Lung (tissue), 12 donors: Measurements from ENCODE around the gene KRTAP10-5. TPM values are rescaled to one million over a fixed set of nuclear protein-coding genes. Genes with fewer than 3 reads are reported as not detected.

Experiments used
- ATAC-seq: fragments of 200-7000 bp; cut with Tn5 transposase; one replicate; pipeline ENCODE4 v1.9.1; 2020; ENCODE audit warnings: moderate number of reproducible peaks; ENCODE audit not compliant: insufficient read depth, low FRiP score
- DNase-seq, 3 donors: peaks; one replicate each; pipeline ENCODE4 v3.0.0-alpha.2; 2013 to 2017
- H3K27ac ChIP-seq, 2 donors: one replicate each; pipeline ENCODE4 v1.5.1; 2013; ENCODE audit warnings: mild to moderate bottlenecking in 2 of 2, moderate library complexity in 2 of 2, control low read depth in 1 of 2, inconsistent platforms in 1 of 2, low read depth in 1 of 2, low read length in 1 of 2
- H3K27me3 ChIP-seq, 3 donors: one replicate each; pipeline ENCODE4 v1.5.1; 2013; ENCODE audit warnings: low read length in 2 of 3; ENCODE audit not compliant: control insufficient read depth in 3 of 3, insufficient read depth in 3 of 3
- H3K36me3 ChIP-seq, 4 donors: one replicate each; pipeline ENCODE4 v1.5.1; 2013; ENCODE audit warnings: low read length in 4 of 4, mild to moderate bottlenecking in 1 of 4, moderate library complexity in 1 of 4; ENCODE audit not compliant: control insufficient read depth in 4 of 4, insufficient read depth in 4 of 4
- H3K4me1 ChIP-seq, 5 donors: one replicate each; pipeline ENCODE4 v1.5.1; 2013; ENCODE audit warnings: low read length in 5 of 5, mild to moderate bottlenecking in 2 of 5, moderate library complexity in 1 of 5; ENCODE audit not compliant: control insufficient read depth in 5 of 5, insufficient read depth in 5 of 5
- H3K4me3 ChIP-seq: one replicate; pipeline ENCODE4 v1.5.1; 2013; ENCODE audit warnings: mild to moderate bottlenecking, control low read depth, moderate library complexity
- H3K9ac ChIP-seq, 2 donors: one replicate each; pipeline ENCODE4 v1.5.1; 2013; ENCODE audit warnings: low read length in 2 of 2, control low read depth in 1 of 2; ENCODE audit not compliant: insufficient read depth in 1 of 2
- H3K9me3 ChIP-seq, 4 donors: one replicate each; pipeline ENCODE4 v1.5.1; 2013; ENCODE audit warnings: low read length in 3 of 4, mild to moderate bottlenecking in 1 of 4, moderate library complexity in 1 of 4; ENCODE audit not compliant: control insufficient read depth in 4 of 4, insufficient read depth in 3 of 4
- CTCF ChIP-seq: IDR thresholded peaks from 2 replicates; pipeline ENCODE4 v1.5.1; 2012; ENCODE audit warnings: mild to moderate bottlenecking; ENCODE audit errors: control extremely low read depth, extremely low read depth
- WGBS, 2 donors: extraction: QIAGEN DNeasy Blood & Tissue Kit; methylation state at CpG; one replicate each; pipeline ENCODE4 v1.1.7; 2013; 5-methylcytosine and 5-hydroxymethylcytosine counted together
- polyA plus RNA-seq, 2 donors: library from polyadenylated mRNA; stranded (reverse); fragments of 200-250 nt; gene quantifications; one replicate each; pipeline ENCODE4 v1.2.1, GENCODE V29; 2013
- total RNA-seq, 2 donors: library from RNA; depleted of rRNA in 1 of 2; stranded (reverse); fragments of >200 nt in 1 of 2; gene quantifications; one replicate each; pipeline ENCODE4 v1.2.1, GENCODE V29; 2014 to 2021
- donor health status: control.
- donor health status: control.
- donor health status: Bipolar disorder and iron deficiency.
- donor health status: healthy.
- donor health status: DM: yes; HTN: yes; CAD: no.

Gene KRTAP10-5
- total and polyA plus RNA-seq, 4 donors, result not detected

- no peak for DNase-seq
Observed at GRCh38 chr21:44582055-44582454, 1.7 kb upstream of the KRTAP10-5 start.

GRCh38 chr21:44581158-44581557, 754 bp upstream of the KRTAP10-5 start:
- DNase-seq (no peak), ATAC-seq (no peak)
- Histone ChIP-seq H3K4me1 (no peaks in the 10 kb centered on the region), H3K27me3 (peaks cover 2 to 6% (median 6%) of the 10 kb centered on the region in 3 donors), H3K36me3 (no peaks in the 10 kb centered on the region), H3K27ac (no peak overlapping the region), H3K4me3 (no peak overlapping the region), H3K9ac (no peak overlapping the region), H3K9me3 (peaks cover 0 to 35% (median 5%) of the 10 kb centered on the region in 4 donors)
- WGBS, 2 donors, result 85 to 87% methylated on average over 3 of the region's 3 CpGs
- no peak for TF ChIP-seq CTCF

More at GRCh38 chr21:44582055-44582454, 1.7 kb upstream of the KRTAP10-5 start:
- H3K4me3 ChIP-seq, result no peak overlapping the region
- 76% methylated on average over 15 of the region's 15 CpGs for WGBS, 2 donors
- no peak for ATAC-seq
- no peaks in the 10 kb centered on the region for H3K36me3 ChIP-seq
- H3K4me1 ChIP-seq, result no peaks in the 10 kb centered on the region
- no peak overlapping the region for H3K27ac ChIP-seq
- peaks cover 0 to 35% (median 4%) of the 10 kb centered on the region in 4 donors for H3K9me3 ChIP-seq
- TF ChIP-seq CTCF, result no peak
- H3K9ac ChIP-seq, result no peak overlapping the region
- peaks cover 2 to 6% (median 6%) of the 10 kb centered on the region in 3 donors for H3K27me3 ChIP-seq

GRCh38 chr21:44579833-44580144, 615 bp downstream of the KRTAP10-5 start:
- Histone ChIP-seq H3K9ac (no peak overlapping the region), H3K4me1 (no peaks in the 10 kb centered on the region), H3K36me3 (no peaks in the 10 kb centered on the region), H3K4me3 (no peak overlapping the region), H3K27me3 (peaks cover 2 to 6% (median 6%) of the 10 kb centered on the region in 3 donors), H3K9me3 (peaks cover 0 to 36% (median 5%) of the 10 kb centered on the region in 4 donors), H3K27ac (no peak overlapping the region)
- ATAC-seq (no peak), DNase-seq (no peak)
- TF ChIP-seq CTCF, result no peak
- WGBS, 2 donors, result 75% methylated on average over 7 of the region's 7 CpGs
